GM12864 (cell line): ENCODE data around the gene AKT3.
"Not testable (repeated sequence)": the region's sequence is repeated elsewhere in the genome, so short reads cannot be mapped to it uniquely, and the experiment has no call there.

Experiments
- DNase-seq: peaks from one replicate; pipeline ENCODE4 v3.0.0-alpha.2; 2011; ENCODE audit warnings: low read depth
- H3K4me3 ChIP-seq: 2 replicates; pipeline ENCODE4 v1.5.1; 2011; ENCODE audit warnings: mild to moderate bottlenecking, low read depth, low read length, control low read depth
- TF ChIP-seq, protein P1 (sequence below): IDR thresholded peaks from 2 replicates; pipeline ENCODE4 v1.5.1; 2011; ENCODE audit warnings: low read depth, mild to moderate bottlenecking, moderate library complexity, low read length, control low read depth, inconsistent platforms; ENCODE audit errors: missing control alignments

Gene AKT3

GRCh38 chr1:243842978-243843511 lies 7.0 kb downstream of the AKT3 start:
- no peak for DNase-seq
- TF ChIP-seq, protein P1, sequence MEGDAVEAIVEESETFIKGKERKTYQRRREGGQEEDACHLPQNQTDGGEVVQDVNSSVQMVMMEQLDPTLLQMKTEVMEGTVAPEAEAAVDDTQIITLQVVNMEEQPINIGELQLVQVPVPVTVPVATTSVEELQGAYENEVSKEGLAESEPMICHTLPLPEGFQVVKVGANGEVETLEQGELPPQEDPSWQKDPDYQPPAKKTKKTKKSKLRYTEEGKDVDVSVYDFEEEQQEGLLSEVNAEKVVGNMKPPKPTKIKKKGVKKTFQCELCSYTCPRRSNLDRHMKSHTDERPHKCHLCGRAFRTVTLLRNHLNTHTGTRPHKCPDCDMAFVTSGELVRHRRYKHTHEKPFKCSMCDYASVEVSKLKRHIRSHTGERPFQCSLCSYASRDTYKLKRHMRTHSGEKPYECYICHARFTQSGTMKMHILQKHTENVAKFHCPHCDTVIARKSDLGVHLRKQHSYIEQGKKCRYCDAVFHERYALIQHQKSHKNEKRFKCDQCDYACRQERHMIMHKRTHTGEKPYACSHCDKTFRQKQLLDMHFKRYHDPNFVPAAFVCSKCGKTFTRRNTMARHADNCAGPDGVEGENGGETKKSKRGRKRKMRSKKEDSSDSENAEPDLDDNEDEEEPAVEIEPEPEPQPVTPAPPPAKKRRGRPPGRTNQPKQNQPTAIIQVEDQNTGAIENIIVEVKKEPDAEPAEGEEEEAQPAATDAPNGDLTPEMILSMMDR, result no peak
- no peak overlapping the region for H3K4me3 ChIP-seq

GRCh38 chr1:243842161-243842560 lies 7.9 kb downstream of the AKT3 start:
- H3K4me3 ChIP-seq, result no peak overlapping the region
- TF ChIP-seq, protein P1, result no peak

DNA sequence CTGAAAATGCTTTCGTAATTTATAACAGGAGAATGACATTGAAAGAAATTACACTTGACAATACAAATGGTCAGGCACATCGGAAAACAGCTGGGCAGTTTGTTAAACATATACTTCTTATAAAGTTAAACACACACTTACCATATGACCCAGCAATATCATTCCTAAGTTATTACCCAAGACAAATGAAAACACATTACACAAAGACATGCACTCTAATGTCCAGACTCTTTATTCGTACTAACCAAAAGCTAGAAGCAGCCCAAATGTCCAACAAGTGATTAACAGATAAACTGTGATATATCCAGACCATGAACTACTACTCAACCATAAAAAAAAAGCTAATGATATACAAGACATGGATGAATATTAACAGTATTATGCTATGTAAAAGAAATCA lies 8.5 kb downstream of the AKT3 start:
- DNase-seq, result no peak
- TF ChIP-seq, protein P1, result no peak
- no peak overlapping the region for H3K4me3 ChIP-seq

More at GRCh38 chr1:243842161-243842560, 7.9 kb downstream of the AKT3 start:
- no peak for DNase-seq

DNA sequence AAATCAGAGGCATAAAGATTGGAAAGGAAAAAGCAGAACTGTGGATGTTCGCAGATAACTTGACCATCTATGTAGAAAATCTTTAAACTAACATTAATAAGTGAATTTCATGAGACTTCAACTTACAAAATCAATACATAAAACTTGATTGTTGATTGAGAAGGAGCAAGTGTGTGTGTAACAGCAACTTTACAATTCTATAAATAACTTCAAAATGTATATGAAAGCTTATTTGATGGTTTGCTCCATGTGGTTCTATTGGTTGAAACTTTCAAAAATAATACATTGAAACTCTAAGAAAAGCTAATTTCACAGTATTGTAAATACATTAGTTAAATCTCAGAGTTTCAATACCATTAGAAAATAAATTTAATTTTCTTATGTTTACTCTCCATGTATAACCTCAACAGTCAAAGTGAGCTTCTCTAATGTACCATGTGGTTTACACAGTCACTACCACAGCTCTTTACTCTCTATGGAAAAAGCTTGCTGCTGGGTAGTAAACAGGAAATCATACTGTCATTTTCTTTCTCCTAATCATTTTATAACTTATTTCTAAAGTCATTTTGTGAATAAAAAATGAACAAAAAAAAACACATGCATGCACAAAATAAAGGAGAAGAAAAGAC lies 12.0 kb downstream of the AKT3 start:
- no peak overlapping the region for H3K4me3 ChIP-seq
- no peak for DNase-seq
- TF ChIP-seq, protein P1, result no peak

DNA sequence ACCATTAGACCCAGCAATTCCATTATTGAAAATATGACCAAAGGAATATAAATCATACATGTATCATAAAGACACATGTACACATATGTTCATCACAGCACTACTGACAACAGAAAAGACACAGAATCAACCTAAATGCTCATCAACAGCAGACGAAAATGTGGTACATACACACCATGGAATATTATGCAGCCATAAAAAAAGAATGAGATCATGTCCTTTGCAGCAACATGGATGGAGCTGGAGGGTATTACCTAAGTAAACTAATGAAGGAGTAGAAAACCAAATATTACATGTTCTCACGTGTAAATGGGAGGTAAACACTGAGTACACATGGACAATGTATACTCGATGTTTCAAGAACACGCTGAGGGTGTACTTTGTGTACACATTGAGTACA lies 15.9 kb downstream of the AKT3 start:
- no peak for DNase-seq
- no peak overlapping the region for H3K4me3 ChIP-seq
- TF ChIP-seq, protein P1, result no peak

GRCh38 chr1:243831463-243831862 lies 18.6 kb downstream of the AKT3 start:
- TF ChIP-seq, protein P1, result no peak
- no peak for DNase-seq
- no peak overlapping the region for H3K4me3 ChIP-seq

DNA sequence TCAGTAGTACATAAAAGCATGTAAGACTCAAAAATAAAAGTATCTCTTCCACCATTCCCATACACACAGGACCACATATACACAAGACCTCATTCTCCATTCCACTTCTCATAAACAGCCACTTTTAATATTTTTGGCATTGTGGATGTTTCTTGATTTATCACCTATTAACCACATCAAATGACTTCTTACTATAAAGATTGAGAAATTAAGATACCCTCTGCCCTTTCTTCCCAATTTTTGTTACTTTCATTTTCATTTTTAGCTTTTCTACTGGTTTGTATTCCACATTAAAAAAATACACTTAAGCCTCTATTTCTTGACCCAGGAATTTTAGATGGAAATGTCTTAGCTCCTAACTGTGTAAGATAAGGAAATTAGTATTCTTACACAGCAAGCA lies 22.8 kb downstream of the AKT3 start:
- TF ChIP-seq, protein P1, result no peak
- no peak overlapping the region for H3K4me3 ChIP-seq
- DNase-seq, result no peak

DNA sequence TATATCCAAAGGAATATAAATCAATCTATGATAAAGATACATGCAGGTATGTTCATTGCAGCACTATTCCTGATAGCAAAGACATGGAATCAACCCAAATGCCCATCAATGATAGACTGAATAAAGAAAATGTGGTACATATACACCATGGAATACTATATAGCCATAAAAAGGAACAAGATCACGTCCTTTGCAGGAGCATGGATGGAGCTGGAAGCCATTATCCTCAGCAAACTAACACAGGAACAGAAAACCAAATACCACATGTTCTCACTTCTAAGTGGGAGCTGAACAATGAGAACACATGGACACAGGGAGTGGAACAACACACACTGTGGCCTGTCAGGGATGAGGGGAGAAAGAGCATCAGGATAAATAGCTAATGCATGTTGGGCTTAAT lies 25.1 kb downstream of the AKT3 start:
- not testable (repeated sequence) for DNase-seq, H3K4me3 ChIP-seq
